GM19023 (cell line): ENCODE data around the gene FOXL1.

Source experiments
- ATAC-seq: cut with Tn5 transposase; IDR thresholded peaks from one replicate; pipeline ENCODE4 v1.9.1; 2021; ENCODE audit warnings: mild to moderate bottlenecking, moderate library complexity; ENCODE audit not compliant: unreplicated experiment

FOXL1 gene

DNA sequence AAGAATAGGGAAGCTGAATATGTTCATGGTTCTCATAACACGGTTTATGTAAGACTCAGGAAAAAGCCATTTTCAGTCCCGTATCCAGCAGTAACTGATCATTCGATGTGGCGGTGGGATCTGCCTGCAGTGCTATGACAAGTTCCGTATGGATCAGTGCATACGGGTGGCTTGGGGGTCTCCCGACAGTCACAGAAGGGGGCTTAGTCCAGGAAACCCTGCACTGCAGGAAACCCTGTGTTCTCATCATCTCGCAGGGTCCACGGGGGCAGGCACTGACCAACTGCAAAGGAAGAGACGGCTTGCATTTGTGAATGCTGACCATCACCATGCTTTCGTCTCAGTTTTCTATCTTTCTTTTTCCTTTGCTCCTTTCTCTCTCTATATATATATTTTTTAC, 31.1 kb upstream of the FOXL1 start:
- no peak for ATAC-seq

DNA sequence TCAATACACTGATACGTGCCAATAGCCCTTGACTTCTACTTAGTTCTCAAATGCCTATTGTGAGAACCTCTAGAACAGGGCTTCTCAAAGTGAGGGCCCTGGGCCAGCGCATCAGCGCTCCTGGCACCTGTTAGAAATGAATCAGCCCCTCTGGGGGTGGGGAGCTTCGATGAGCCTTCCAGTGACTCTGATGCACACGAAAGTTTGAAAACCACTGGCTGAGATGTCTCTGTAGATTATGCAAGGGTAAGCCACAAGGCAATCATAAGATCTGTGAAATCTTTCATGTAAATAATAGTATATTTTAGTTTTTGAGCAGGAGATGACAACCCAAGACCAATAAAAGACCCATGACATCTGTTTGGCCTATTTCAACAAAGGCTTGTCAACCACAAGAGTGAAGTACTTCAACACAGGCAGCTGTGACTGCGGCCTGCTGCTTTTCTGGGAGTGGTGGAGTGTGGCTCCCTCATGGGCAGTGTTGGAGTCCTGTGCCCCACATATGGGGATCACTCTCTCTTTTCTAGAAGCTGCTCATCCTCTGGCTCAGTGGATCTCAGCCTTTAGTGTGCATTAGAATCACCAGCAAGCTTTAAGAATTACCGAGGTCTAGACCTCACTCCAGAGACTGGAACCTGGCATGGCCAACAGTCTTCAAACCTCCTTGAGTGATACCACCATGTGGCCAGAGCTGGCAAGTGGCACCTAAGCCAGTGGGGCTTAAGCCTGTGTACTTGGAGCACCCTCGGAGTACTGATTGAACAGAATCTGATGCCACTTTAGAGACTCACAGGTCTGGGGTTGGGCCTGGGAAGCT, 29.1 kb upstream of the FOXL1 start:
- ATAC-seq = no peak

DNA sequence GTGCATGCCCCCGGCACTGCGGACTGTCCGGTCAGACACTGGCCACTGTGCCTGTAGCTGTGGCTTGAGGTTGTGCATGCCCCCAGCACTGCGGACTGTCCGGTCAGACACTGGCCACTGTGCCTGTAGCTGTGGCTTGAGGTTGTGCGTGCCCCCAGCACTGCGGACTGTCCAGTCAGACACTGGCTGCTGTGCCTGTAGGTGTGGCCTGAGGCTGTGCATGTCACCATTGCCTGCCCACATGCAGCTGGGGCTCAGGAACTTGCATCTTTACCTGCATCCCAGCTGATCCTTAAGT, 28.5 kb upstream of the FOXL1 start:
- ATAC-seq = no peak

DNA sequence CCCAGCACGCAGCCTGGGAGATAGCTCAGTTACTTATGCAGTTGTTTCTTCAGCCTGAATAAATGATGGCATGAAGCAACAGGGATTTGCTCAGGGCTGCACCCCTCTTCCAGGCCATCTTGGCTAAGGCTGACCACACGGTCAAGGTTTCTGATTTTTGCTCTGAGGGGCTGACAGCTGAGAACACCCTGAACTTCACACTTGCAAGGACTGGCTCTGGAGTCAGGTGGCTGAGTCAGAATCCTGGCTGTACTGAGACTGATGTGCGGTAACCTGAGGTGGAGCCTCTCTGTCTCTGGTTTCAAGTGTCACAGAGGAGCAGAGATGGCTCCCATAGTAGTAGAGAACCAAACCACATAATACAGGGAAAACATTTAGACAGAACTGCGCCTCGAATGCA, 28.1 kb upstream of the FOXL1 start:
- ATAC-seq = no peak

DNA sequence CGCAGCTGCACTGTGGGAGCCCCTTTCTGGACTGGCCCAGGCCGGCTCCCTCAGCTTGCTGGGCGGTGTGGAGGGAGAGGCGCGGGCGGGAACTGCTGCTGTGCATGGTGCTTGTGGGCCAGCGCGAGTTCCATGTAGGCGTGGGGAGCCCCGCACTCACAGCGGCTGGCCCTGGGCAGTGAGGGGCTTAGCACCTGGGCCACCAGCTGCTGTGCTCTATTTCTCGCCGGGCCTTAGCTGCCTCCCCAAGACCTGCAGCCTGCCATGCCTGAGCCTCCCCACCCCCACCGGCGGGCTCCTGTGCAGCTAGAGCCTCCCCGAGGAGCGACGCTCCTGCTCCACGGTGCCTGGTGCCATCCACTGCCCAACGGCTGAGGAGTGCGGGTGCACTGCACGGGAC, 25.0 kb upstream of the FOXL1 start:
- no peak for ATAC-seq

DNA sequence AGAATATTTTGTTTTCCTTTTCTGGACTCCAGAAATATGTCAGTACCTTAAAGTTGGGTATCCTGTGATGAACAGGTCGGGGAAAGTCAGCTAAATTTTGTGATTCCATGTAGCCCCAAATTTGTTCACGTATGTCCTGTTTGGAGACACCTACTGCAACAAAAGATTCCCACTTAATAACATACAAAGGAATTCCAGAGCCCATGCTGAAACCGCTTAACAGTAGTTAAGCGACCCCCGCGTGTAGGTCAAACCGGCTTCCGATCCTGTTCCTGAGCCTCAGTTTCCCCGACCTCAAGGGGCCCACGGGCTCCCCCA, 23.8 kb upstream of the FOXL1 start:
- no peak for ATAC-seq

DNA sequence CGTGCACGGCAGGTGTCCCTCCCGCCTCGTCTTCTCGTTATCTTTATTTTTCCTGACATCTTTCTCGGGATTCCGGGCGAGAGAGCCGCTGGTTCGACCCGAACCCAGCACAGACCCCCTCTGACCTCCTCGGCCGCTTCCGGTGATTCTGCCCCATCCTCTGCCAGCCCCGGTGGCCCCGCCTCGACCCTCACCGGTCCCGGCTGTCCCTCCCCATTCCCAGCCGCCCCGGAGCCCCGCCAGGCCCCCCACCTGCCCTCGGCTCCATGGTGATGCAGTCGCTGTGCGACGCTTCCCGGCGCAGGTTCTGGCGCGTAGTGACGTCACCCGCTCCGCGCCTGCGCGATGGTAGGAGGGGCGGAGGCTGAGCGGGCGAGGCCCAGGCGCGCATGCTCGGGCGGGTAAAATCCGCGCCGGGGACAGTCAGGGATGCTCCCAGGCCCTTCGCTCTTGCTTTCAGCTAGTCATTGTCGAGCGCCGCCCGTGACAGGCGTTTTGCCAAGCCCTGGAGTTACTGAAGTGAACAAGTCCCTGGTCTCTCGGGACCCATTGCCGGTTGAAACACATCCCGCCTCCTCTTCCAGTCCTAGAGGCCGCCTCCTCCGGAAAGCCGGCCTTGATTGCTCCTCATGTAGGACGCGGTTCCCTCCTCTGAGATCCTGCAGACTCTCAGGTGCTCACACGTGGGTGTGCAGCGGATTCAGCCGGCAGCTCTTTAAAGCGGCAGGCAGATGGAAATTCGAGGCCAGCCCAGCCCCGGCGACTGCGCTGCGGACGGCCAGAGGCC, 23.2 kb upstream of the FOXL1 start, which contains the start of gene MTHFSD:
MTHFSD (minus strand) TSS at position 319 of the 787 bp plus-strand sequence; CDS start at position 268, 51 bp downstream.
- peak; percentile 77 for ATAC-seq

DNA sequence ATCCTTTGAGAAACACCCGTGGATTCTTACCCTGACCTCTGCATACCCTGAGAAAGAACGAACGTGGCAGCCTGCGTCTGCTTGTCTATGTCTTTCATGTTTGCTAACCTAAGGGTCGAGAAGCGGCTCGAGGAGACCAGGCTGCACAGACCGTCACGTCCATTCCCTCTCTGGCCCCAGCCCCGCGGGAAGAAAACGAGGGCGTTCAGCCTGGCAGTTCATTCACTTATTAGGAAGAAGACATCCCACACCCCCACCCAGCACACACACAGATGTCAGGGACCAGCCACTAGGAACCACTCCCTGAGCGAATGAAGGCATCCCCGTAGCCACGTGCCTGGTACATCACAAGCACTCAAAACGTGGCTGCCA, 22.7 kb upstream of the FOXL1 start:
- ATAC-seq = no peak

DNA sequence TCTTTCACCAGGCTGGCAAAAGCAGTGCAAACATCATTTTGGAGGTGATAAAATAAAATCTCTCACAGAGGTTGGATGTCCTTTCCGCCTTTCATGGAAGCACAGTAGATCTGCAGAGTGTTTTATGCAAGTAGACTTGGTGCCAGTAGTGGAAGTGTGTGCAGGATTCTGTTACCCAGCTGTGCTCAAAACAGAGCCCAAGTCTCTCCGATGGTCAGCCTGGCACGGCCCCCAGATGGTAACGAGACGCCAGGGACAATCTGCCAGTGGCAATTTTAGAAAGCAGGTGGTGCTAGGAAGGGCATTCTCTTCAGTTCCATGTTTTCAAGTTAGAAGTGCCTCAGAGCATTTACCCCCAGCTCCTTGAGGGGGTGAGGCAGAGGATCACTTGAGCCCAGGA, 21.8 kb upstream of the FOXL1 start:
- no peak for ATAC-seq

DNA sequence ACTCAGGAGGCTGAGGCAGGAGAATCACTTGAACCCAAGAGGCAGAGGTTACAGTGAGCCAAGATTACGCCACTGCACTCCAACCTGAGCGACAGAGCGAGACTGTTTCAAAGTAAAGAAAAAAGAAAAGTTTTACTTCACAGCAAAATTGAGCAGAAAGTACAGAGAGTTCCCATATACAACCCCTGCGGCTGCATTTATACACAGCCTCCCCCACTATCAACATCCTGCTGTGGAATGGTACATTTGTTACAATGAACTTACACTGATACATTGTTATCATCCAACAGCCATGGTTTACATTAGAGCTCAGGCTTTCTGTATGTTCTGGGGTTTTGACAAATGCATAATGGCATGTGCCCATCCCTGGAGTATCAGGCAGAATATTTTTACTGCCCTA, 20.8 kb upstream of the FOXL1 start:
- no peak for ATAC-seq

DNA sequence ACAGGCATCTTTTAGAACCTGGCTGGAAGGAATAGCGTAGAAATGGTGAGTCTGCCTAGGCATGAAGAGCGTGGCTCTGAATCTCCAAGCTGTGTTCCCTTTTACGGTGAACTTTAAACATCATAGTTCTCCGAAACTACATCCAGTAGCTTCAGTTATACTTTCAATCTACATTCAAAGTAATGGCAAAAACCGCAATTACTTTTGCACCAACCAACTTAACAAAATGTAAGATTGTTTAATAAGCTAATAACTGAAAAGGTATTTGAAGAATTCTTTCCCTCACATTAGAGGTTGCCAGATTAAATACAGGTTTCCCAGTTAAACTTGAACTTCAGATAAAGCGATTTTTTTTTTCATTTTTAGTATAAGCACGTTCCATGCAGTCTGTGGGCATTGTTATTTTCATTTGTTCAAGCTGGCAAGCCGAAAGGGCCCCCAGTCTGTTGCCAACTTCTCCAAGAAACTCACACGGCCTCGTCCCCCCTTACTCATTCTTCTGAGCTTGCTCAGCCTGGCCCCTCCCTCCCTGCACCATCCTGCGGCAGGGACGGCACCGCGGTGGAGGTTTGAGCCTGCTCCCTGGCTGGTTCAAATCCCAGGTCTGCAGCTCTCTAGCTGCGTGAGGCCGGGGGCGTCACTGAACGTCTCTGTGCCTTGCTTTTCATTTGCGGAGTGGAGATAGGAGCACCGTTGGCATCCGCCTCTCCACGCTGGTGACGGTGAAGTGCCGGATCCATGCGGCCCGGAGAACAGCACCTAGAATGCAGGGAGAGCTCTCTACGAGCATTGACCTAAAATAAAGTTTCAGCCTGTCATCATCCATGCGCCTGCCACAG, 19.8 kb upstream of the FOXL1 start:
- no peak for ATAC-seq

DNA sequence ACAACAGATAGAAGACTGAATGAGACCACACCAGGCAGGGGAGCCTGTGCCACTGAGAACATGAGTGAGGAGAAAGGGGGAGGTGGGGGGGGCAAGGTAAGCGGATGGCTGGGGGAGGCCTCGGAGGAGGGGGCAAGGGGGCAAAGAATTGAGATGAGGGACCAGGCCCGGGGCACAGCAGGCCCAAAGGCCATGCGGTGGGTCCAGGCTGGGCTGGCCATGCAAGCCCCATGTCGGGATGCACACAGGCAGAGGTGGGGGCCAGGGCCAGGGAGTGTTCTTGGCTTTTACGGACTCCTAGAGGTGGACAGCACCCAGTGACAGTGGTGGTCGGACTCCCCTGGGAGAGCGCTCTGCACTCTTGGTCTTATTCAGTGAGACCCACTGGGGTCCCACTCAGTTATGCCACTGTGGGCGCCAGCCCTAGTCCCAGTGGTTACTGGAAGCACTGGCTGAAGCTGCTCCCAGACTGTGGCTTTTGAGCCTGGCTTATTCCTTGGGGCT, 18.5 kb upstream of the FOXL1 start:
- no peak for ATAC-seq

DNA sequence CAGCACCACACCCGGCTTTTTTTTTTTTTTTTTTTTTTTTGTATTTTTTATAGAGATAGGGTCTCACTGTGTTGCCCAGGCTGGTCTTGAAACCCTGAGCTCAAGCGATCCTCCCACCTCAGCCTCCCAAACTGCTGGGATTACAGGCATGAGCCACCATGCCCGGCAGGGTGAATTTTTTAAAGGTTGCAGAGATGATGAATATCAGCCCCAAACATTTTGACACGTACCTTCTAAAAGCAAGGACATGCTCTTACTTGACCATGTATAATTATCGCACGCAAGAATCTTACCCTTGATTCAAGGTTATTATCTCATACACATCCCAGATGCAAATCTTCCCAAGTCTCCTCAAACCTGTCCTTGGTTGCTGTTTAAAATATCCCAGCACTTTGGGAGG, 16.0 kb upstream of the FOXL1 start:
- ATAC-seq = no peak

DNA sequence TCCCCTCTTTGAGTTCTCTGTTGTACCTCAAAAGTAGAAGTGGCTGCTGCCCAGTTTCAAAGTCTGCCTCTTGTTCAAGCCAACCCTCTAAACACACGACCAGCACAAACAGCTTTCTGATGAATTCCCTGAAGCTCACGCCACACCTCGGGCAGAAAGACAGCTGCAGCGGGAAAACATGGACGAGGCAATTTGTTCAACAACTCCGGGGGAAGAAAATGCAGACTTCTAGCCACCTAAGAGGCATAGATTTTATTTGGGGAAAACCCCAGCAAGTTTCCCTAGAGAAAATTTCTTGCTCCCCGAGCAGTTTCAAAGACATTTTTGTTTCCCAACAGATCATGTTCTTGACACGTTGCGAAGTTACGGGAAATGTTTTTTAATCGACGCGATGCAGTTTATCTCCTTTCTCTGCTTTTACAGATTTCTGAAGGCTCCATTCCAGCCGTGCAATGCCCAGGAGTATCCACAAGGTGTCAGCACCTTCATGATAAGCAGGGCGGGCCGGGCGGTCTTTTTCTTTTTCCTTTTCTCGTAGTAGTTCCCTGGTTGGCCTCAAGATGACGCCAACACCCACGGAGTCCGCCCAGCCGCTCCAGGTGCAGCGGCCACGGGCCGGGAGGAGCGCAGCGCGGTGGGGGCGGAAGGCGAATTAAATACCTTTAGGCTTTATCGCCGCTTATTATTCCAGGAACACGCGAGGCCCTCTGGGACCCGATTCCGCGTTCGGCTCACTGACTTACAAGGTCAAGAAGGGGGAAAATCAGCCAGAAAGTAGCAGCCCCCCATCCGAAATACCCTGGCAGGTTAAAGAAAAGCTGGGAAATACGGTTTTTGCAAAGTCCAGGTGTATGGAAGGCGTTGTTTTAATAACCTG, 14.6 kb upstream of the FOXL1 start:
- ATAC-seq = peak; percentile 80

DNA sequence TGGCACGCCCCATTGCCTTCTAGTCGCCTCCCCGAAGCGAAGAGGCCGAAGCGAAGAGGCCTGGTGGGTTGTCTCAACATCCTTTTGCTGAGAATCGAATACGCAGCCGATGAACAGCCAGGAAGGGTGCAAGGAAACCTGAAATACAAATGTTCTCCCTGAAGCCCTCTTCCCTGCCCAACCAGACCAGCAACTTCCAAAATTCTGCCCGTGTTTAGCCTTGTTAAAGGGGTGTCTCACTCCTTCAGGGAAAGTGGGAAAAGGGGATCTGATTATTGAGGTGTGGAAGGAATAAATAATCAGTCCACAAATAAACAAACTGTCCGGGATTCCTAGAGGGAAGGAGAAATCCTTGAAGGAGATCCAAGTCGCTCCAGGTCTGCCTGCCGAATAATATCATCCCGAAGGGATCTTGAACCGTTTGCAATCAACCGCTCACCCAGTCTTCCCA, 13.1 kb upstream of the FOXL1 start:
- ATAC-seq = no peak

DNA sequence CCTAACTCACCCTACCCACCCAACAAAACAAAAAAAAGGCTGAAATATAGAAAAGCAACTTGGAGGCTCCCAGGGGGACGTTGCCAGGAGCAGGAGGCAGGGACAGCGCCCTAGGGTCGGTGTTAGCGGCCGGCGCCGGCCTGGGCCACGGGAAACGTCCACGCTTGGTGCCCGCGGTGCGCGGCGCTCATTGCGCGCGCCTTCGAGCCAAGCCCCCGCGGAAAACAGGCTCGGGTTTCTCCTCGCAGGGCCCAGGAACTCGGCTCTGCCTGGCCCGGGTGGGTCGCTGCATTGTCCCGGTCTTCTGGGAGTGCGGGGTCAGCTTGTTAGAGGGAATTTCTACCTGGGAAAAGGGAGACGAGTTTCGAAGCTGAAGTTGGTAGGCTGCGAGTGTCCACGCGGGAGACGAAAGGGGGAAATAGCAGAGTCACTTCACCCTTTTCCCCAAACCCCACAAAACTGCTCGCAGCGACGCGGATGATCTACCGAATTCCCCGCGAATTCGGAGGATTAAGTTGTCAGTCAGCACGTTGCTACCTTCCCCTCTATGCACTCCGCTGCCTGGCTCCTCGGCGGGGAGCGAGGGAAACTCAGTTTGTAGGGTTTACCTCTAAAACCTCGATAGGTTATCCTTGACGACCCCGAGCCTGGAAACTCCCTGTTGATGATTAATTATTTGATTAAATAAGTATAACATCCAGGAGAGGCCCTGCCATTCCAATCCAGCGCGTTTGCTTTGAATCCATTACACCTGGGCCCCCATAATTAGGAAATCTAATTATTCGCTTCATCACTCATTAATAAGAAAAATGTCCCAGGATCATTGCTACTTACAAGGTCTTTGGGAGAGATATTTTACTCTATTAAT, 12.5 kb upstream of the FOXL1 start:
- no peak for ATAC-seq

DNA sequence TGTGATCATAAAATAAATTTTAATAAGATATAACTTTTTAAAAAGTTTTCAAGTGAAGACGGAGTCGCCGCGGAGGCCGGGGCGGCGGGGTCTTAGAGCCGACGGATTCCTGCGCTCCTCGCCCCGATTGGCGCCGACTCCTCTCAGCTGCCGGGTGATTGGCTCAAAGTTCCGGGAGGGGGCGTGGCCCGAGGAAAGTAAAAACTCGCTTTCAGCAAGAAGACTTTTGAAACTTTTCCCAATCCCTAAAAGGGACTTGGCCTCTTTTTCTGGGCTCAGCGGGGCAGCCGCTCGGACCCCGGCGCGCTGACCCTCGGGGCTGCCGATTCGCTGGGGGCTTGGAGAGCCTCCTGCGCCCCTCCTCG, 11.8 kb upstream of the FOXL1 start, which contains the start of gene FOXC2:
FOXC2 (plus strand) TSS at position 229 of the 365 bp plus-strand sequence. CDS start 507 bp downstream, outside the sequence.
- no peak for ATAC-seq

DNA sequence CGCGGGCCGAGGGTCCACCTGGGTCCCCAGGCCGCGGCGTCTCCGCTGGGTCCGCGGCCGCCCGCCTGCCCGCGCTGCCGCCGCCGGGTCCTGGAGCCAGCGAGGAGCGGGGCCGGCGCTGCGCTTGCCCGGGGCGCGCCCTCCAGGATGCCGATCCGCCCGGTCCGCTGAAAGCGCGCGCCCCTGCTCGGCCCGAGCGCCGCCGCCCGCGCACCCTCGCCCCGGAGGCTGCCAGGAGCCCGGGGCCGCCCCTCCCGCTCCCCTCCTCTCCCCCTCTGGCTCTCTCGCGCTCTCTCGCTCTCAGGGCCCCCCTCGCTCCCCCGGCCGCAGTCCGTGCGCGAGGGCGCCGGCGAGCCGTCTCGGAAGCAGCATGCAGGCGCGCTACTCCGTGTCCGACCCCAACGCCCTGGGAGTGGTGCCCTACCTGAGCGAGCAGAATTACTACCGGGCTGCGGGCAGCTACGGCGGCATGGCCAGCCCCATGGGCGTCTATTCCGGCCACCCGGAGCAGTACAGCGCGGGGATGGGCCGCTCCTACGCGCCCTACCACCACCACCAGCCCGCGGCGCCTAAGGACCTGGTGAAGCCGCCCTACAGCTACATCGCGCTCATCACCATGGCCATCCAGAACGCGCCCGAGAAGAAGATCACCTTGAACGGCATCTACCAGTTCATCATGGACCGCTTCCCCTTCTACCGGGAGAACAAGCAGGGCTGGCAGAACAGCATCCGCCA, 11.2 kb upstream of the FOXL1 start:
- no peak for ATAC-seq
